K562 (cell line): Measurements from ENCODE around the gene PCBP4. TPM values are rescaled to one million over a fixed set of nuclear protein-coding genes. Genes with fewer than 3 reads are reported as not detected.

Experiments used
- BRD9 ChIP-seq: fragments of 450-650 bp; IDR thresholded peaks from 2 replicates; pipeline ENCODE4 v1.6.1; 2018; ENCODE audit warnings: low read depth; ENCODE audit not compliant: partially characterized antibody
- EGR1 ChIP-seq: fragments of 450-650 bp; conservative IDR thresholded peaks from 2 replicates; pipeline ENCODE4 v1.6.1; 2017; ENCODE audit warnings: mild to moderate bottlenecking
- IRF2 ChIP-seq: sonication (generic); formaldehyde crosslinking; IDR thresholded peaks from 2 replicates; pipeline ENCODE4 v1.8.1; 2022; ENCODE audit warnings: mild to moderate bottlenecking, missing genetic modification reagents
- KAT2B ChIP-seq: IDR thresholded peaks from one replicate; pipeline ENCODE4 v1.6.1; 2012; ENCODE audit warnings: low read depth, mild to moderate bottlenecking, control low read depth, inconsistent platforms, low read length, moderate library complexity
- KDM4B ChIP-seq, 2 experiments: fragments of 450-650 bp in 1 of 2; sonication (generic) in 1 of 2; IDR thresholded peaks; 2 replicates each; pipeline ENCODE4 v1.6.1; 2016 to 2017; ENCODE audit warnings: borderline replicate concordance in 2 of 2, antibody characterized with exemption in 1 of 2, low read depth in 1 of 2, mild to moderate bottlenecking in 1 of 2
- NCOA2 ChIP-seq, 2 experiments: fragments of 450-650 bp; IDR thresholded peaks; 2 replicates each; pipeline ENCODE4 v1.6.1; 2018; ENCODE audit warnings: mild to moderate bottlenecking in 2 of 2, moderate library complexity in 1 of 2; ENCODE audit not compliant: partially characterized antibody in 2 of 2
- NRF1 ChIP-seq, 2 experiments: fragments of 450-650 bp; IDR thresholded peaks in 1 of 2; conservative IDR thresholded peaks in 1 of 2; 2 replicates each; pipeline ENCODE4 v1.6.1; 2014; ENCODE audit warnings: mild to moderate bottlenecking in 2 of 2
- RBM14 ChIP-seq: fragments of 200-400 bp; formaldehyde crosslinking; IDR thresholded peaks from 2 replicates; pipeline ENCODE4 v1.6.1; 2018; ENCODE audit warnings: low read depth, mild to moderate bottlenecking, low read length, moderate library complexity, borderline replicate concordance; ENCODE audit not compliant: insufficient read depth
- RBM39 ChIP-seq: fragments of 200-400 bp; formaldehyde crosslinking; optimal IDR thresholded peaks from 2 replicates; pipeline ENCODE3; 2018; ENCODE audit warnings: low read depth, low read length
- SMAD2 ChIP-seq: fragments of 150-350 bp; IDR thresholded peaks from 2 replicates; pipeline ENCODE4 v1.6.1; 2014; ENCODE audit warnings: low read depth, mild to moderate bottlenecking, low read length
- SMARCE1 ChIP-seq: fragments of 450-650 bp; IDR thresholded peaks from 2 replicates; pipeline ENCODE4 v1.7.1; 2016; ENCODE audit warnings: mild to moderate bottlenecking
- SRSF1 ChIP-seq: fragments of 200-400 bp; formaldehyde crosslinking; IDR thresholded peaks from 2 replicates; pipeline ENCODE4 v1.6.1; 2017; ENCODE audit warnings: mild to moderate bottlenecking, low read depth, low read length, moderate library complexity
- TCFL5 ChIP-seq: fragments of 250-450 bp; sonication (Bioruptor Pico); conservative IDR thresholded peaks from 2 replicates; pipeline ENCODE4 v1.6.1; 2021; ENCODE audit warnings: mild to moderate bottlenecking, moderate library complexity, matching md5 sums
- ZC3H4 ChIP-seq: sonication (generic); formaldehyde crosslinking; IDR thresholded peaks from 2 replicates; pipeline ENCODE4 v1.9.0; 2021; ENCODE audit warnings: missing genetic modification reagents, borderline replicate concordance
- ZNF778 ChIP-seq: fragments of 450-650 bp; formaldehyde crosslinking; IDR thresholded peaks from 2 replicates; pipeline ENCODE4 v1.4.0; 2020; ENCODE audit warnings: mild to moderate bottlenecking, moderate library complexity
- polyA plus RNA-seq, 8 experiments: library from polyadenylated mRNA; depleted of rRNA in 4 of 8; stranded (reverse) in 5 of 8; unstranded in 3 of 8; fragments of >200 nt; fragmentation: Nextera tagmentation in 2 of 8; fragmentation: Illumina TruSeq in 1 of 8; extraction: Ambion mirVana in 2 of 8; extraction: Trizol in 1 of 8; gene quantifications; 2 replicates each; pipeline versions ENCODE4 v1.2.1 to v1.2.3, GENCODE V29; 2011 to 2014; ENCODE audit warnings: inconsistent platforms in 1 of 8, missing spikeins in 1 of 8
- total RNA-seq, 7 experiments: library from RNA; depleted of rRNA in 6 of 7; stranded (reverse); fragments of >200 nt in 6 of 7; fragmentation: Illumina TruSeq in 2 of 7; extraction: Trizol in 2 of 7; gene quantifications; 2 replicates each; pipeline versions ENCODE4 v1.2.1 to v1.2.3, GENCODE V29; 2011 to 2021; ENCODE audit warnings: low replicate concordance in 1 of 7
- TF ChIP-seq, protein P1 (sequence below): fragments of 450-650 bp; IDR thresholded peaks from one replicate; pipeline ENCODE4 v1.6.1; 2018; ENCODE audit warnings: mild to moderate bottlenecking, moderate library complexity; ENCODE audit not compliant: partially characterized antibody
- TF ChIP-seq, protein P2 (sequence below): fragments of 450-650 bp; IDR thresholded peaks from 2 replicates; pipeline ENCODE4 v1.6.1; 2016; ENCODE audit warnings: low read depth, mild to moderate bottlenecking, moderate library complexity
- TF ChIP-seq, protein P3 (sequence below): fragments of 250-450 bp; sonication (Bioruptor Pico); IDR thresholded peaks from 2 replicates; pipeline ENCODE4 v1.9.0; 2021; ENCODE audit warnings: mild to moderate bottlenecking, inconsistent platforms
- TF ChIP-seq, protein P4 (sequence below): fragments of 250-450 bp; sonication (Bioruptor Pico); IDR thresholded peaks from 2 replicates; pipeline ENCODE4 v1.5.0; 2020; ENCODE audit warnings: mild to moderate bottlenecking, borderline replicate concordance

Gene PCBP4
- total and polyA plus RNA-seq, 9 of the 15 experiments (the other 6 are each of a cell fraction or from before 2014, with no cell fraction given), result 0.06 to 5.8 (median 2.6) TPM

DNA sequence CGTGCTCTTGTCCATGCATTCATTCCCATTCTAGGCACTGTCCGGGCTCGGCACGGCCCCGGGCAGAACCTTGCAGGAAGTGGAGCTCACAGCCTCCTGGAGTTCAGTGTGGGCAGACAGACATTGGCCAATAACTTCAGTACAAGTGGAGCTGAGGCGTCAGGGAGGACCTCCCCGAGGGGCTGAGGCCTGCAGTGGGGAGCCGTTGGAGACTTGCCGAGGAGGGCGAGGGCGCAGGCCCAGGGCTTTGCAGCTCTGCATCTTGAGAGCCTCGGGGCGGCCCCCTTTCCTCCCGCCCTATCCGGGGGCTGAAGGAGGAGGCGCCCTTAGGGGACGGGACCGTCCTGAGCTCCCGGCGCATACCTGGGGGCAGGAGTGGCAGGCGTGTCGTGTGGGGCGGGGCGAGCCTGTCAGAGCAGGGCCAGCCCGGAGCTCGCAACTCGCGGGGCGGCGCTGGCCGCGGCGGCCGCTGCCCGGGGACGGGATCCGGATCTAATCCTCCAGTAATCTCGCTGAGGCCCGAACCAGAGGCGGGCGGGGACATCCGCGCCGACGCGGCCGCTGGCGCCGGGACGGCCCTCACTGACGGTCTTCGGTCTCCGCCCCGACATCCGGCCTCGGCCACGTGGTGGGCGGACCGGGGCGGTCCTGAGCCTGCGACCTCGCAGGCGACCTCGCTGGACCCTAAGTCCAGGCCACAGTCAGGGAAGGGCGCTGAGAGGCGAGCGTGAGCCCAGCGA is 15.8 kb upstream of the PCBP4 start, which contains the start of gene ACY1 (continued):
- no peak for TF ChIP-seq TCFL5 (CRISPR knock-in tag)
- no peak; the same call in 1 of the 2 replicates for TF ChIP-seq EGR1
- no peak for TF ChIP-seq KAT2B
- TF ChIP-seq NRF1 (conservative IDR thresholded peaks at IDR 0.05 in 1 of 2, IDR thresholded peaks at IDR 0.05 in 1 of 2), result peak; percentile 84 to 86
- TF ChIP-seq SRSF1, result no peak
- TF ChIP-seq BRD9, result no peak
- no peak for TF ChIP-seq ZNF778
- TF ChIP-seq KDM4B (IDR thresholded peaks at IDR 0.05; ENCODE audit: borderline replicate concordance in 2 of 2, low read depth in 1 of 2), result no peak; a peak in 1 of 4 replicates
- TF ChIP-seq, protein P1, sequence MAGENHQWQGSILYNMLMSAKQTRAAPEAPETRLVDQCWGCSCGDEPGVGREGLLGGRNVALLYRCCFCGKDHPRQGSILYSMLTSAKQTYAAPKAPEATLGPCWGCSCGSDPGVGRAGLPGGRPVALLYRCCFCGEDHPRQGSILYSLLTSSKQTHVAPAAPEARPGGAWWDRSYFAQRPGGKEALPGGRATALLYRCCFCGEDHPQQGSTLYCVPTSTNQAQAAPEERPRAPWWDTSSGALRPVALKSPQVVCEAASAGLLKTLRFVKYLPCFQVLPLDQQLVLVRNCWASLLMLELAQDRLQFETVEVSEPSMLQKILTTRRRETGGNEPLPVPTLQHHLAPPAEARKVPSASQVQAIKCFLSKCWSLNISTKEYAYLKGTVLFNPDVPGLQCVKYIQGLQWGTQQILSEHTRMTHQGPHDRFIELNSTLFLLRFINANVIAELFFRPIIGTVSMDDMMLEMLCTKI, result no peak
- no peak for TF ChIP-seq NCOA2 (IDR thresholded peaks at IDR 0.05; ENCODE audit: partially characterized antibody in 2 of 2)
- TF ChIP-seq, protein P2, sequence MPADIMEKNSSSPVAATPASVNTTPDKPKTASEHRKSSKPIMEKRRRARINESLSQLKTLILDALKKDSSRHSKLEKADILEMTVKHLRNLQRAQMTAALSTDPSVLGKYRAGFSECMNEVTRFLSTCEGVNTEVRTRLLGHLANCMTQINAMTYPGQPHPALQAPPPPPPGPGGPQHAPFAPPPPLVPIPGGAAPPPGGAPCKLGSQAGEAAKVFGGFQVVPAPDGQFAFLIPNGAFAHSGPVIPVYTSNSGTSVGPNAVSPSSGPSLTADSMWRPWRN, result no peak
- TF ChIP-seq ZC3H4, result no peak
- TF ChIP-seq, protein P3, sequence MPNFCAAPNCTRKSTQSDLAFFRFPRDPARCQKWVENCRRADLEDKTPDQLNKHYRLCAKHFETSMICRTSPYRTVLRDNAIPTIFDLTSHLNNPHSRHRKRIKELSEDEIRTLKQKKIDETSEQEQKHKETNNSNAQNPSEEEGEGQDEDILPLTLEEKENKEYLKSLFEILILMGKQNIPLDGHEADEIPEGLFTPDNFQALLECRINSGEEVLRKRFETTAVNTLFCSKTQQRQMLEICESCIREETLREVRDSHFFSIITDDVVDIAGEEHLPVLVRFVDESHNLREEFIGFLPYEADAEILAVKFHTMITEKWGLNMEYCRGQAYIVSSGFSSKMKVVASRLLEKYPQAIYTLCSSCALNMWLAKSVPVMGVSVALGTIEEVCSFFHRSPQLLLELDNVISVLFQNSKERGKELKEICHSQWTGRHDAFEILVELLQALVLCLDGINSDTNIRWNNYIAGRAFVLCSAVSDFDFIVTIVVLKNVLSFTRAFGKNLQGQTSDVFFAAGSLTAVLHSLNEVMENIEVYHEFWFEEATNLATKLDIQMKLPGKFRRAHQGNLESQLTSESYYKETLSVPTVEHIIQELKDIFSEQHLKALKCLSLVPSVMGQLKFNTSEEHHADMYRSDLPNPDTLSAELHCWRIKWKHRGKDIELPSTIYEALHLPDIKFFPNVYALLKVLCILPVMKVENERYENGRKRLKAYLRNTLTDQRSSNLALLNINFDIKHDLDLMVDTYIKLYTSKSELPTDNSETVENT, result no peak
- no peak for TF ChIP-seq SMARCE1
- TF ChIP-seq SMAD2, result no peak
- TF ChIP-seq RBM14, result no peak
- no peak for TF ChIP-seq RBM39
- TF ChIP-seq IRF2 (CRISPR knock-in tag), result no peak
- TF ChIP-seq, protein P4, sequence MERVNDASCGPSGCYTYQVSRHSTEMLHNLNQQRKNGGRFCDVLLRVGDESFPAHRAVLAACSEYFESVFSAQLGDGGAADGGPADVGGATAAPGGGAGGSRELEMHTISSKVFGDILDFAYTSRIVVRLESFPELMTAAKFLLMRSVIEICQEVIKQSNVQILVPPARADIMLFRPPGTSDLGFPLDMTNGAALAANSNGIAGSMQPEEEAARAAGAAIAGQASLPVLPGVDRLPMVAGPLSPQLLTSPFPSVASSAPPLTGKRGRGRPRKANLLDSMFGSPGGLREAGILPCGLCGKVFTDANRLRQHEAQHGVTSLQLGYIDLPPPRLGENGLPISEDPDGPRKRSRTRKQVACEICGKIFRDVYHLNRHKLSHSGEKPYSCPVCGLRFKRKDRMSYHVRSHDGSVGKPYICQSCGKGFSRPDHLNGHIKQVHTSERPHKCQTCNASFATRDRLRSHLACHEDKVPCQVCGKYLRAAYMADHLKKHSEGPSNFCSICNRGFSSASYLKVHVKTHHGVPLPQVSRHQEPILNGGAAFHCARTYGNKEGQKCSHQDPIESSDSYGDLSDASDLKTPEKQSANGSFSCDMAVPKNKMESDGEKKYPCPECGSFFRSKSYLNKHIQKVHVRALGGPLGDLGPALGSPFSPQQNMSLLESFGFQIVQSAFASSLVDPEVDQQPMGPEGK (CRISPR knock-in tag), result no peak
